ENCODE results near the gene MMS19.

GRCh38 chr10:97445722-97446639 lies 52.2 kb downstream of the MMS19 start, which contains the start of the genes EXOSC1 and ZDHHC16:
- TF ChIP-seq CTCF (IDR thresholded peaks at IDR 0.05) = peak in 2 of 4 experiments; percentile 31 to 38
- peak; percentile 34 to 74 for TF ChIP-seq POLR2A (IDR thresholded peaks at IDR 0.05)
